Stimulated activated naive CD4-positive, alpha-beta T cell (primary cell): ENCODE data around the gene FRMD4A.
"Not testable (repeated sequence)": the region's sequence is repeated elsewhere in the genome, so short reads cannot be mapped to it uniquely, and the experiment has no call there.

Experiments
- DNase-seq, 6 experiments: peaks; one replicate each; lab custom pipeline; 2025; lab: John Stamatoyannopoulos, UW

FRMD4A gene

GRCh38 chr10:13984647-13985155 lies 346.0 kb downstream of the FRMD4A start:
- no peak for DNase-seq

GRCh38 chr10:13983035-13983434 lies 347.7 kb downstream of the FRMD4A start:
- DNase-seq = no peak

GRCh38 chr10:13978533-13979115 lies 352.1 kb downstream of the FRMD4A start:
- no peak for DNase-seq

- no peak for DNase-seq
Observed at GRCh38 chr10:13977861-13978532, 352.7 kb downstream of the FRMD4A start.

GRCh38 chr10:13973742-13974141 lies 357.0 kb downstream of the FRMD4A start:
- DNase-seq = no peak

GRCh38 chr10:13972609-13973008 lies 358.1 kb downstream of the FRMD4A start:
- DNase-seq = no peak

GRCh38 chr10:13971601-13972475 lies 358.9 kb downstream of the FRMD4A start:
- no peak for DNase-seq

- DNase-seq = no peak
Observed at GRCh38 chr10:13970957-13971353, 359.8 kb downstream of the FRMD4A start.

GRCh38 chr10:13970236-13970956 lies 360.3 kb downstream of the FRMD4A start:
- DNase-seq = no peak

GRCh38 chr10:13969792-13970140 lies 361.0 kb downstream of the FRMD4A start:
- DNase-seq = no peak

- DNase-seq = no peak
Observed at GRCh38 chr10:13969118-13969791, 361.5 kb downstream of the FRMD4A start.

GRCh38 chr10:13961853-13962252 lies 368.9 kb downstream of the FRMD4A start:
- DNase-seq = no peak

GRCh38 chr10:13961097-13961496 lies 369.6 kb downstream of the FRMD4A start:
- DNase-seq = no peak

GRCh38 chr10:13960603-13961002 lies 370.1 kb downstream of the FRMD4A start:
- DNase-seq = no peak

GRCh38 chr10:13959443-13960359 lies 371.0 kb downstream of the FRMD4A start:
- no peak for DNase-seq

- no peak for DNase-seq
Observed at GRCh38 chr10:13957856-13958255, 372.9 kb downstream of the FRMD4A start.

GRCh38 chr10:13956826-13957225 lies 373.9 kb downstream of the FRMD4A start:
- no peak for DNase-seq

GRCh38 chr10:13955409-13956068 lies 375.2 kb downstream of the FRMD4A start:
- no peak for DNase-seq

- not testable (repeated sequence) for DNase-seq
Observed at GRCh38 chr10:13954195-13954594, 376.5 kb downstream of the FRMD4A start.

- DNase-seq = no peak
Observed at GRCh38 chr10:13953371-13953770, 377.4 kb downstream of the FRMD4A start.
